GM19099 (cell line): ENCODE results near the gene ATF6B.

Source experiments
- POLR2A ChIP-seq: IDR thresholded peaks from 3 replicates; pipeline ENCODE4 v1.6.1; 2011; ENCODE audit warnings: low read depth; ENCODE audit not compliant: insufficient read length; ENCODE audit errors: extremely low read depth

The ATF6B gene

GRCh38 chr6:32166411-32167061, 38.5 kb upstream of the ATF6B start:
- no peak for TF ChIP-seq POLR2A

GRCh38 chr6:32164295-32164694, 36.2 kb upstream of the ATF6B start, which contains the start of gene EGFL8:
TSS of gene EGFL8 (plus strand) at chr6:32164595. CDS start at chr6:32166166, 1,571 bp downstream.
- TF ChIP-seq POLR2A = no peak

GRCh38 chr6:32163559-32164258, 35.7 kb upstream of the ATF6B start:
- TF ChIP-seq POLR2A = no peak

DNA sequence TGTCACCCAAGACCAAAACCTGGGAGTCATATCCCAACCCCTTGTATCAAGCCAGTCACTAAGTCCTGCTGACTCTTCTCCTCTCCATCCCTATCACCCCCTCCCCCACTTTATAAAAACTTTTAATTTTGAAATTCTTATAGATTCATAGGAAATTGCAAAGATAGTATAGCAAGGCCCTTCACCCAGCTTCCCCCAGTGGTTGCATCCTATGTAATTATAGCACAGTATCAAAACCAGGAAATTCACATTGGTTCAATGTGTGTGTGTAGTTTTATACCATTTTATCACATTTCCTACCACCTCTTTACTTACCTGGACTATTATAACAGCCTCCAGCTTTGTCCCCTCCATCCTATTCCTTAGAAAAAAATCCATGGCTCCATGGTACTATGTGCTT, 30.0 kb upstream of the ATF6B start:
- TF ChIP-seq POLR2A = no peak

GRCh38 chr6:32156891-32157290, 28.8 kb upstream of the ATF6B start:
- no peak for TF ChIP-seq POLR2A

GRCh38 chr6:32154514-32155161, 26.6 kb upstream of the ATF6B start:
- TF ChIP-seq POLR2A = no peak

- TF ChIP-seq POLR2A = no peak
Observed at GRCh38 chr6:32153564-32154513, 25.8 kb upstream of the ATF6B start, which contains the start of gene PPT2. TSS of gene PPT2 (plus strand) at chr6:32154141. CDS start at chr6:32154595, 454 bp downstream.

- no peak for TF ChIP-seq POLR2A
Observed at GRCh38 chr6:32152769-32153563, 24.9 kb upstream of the ATF6B start.

GRCh38 chr6:32151863-32152768, 24.1 kb upstream of the ATF6B start, which contains the start of gene PRRT1:
TSS of gene PRRT1 (minus strand) at chr6:32151939. CDS start at chr6:32151827, 112 bp downstream.
- TF ChIP-seq POLR2A = no peak

GRCh38 chr6:32151181-32151862, 23.3 kb upstream of the ATF6B start:
- no peak for TF ChIP-seq POLR2A

GRCh38 chr6:32149932-32150870, 22.2 kb upstream of the ATF6B start:
- TF ChIP-seq POLR2A = no peak

DNA sequence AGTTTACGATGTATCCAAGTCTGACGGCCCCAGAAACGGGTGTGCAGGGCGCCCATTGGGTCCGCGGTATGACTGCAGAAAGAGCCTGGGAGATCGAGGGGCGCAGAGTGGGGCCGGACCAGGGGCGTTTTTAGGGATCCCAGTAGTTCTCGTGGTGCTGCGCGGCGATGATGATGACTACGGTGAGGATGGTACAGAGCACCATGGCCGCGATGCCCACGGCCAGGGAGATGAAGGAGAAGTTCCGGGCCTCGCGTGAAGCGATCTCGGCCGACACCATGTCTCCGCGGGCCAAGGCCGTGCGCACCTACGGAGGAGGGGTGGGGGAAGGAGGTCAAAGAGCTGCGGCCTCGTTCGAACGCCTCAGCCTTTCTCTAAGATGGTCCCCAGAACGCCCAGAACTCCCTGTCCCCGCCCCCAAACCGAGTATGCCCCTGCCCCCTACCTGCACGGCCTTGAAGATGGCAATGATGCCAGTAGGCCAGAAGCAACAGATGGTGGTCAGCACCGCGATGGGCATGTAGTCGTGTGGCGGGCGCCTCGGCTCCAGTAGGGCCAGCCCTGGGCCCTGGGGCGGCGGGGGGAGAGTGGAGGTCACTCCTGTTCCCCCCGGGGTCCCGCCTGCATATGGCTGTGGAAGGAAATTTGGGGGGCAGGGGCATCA, 21.2 kb upstream of the ATF6B start:
- TF ChIP-seq POLR2A = no peak
